CD8-positive, alpha-beta memory T cell (primary cell): Measurements from ENCODE around the gene HMCN2. TPM values are rescaled to one million over a fixed set of nuclear protein-coding genes. Genes with fewer than 3 reads are reported as not detected.

Experiments used
- CTCF ChIA-PET: fragments of 350-600 bp; sonication (Branson Sonifier 250); formaldehyde crosslinking; loops from one replicate; lab custom pipeline; 2021; ENCODE audit warnings: antibody characterized with exemption; lab: Charles Lee
- POLR2A ChIA-PET: fragments of 350-600 bp; sonication (Branson Sonifier 250); formaldehyde crosslinking; loops from one replicate; lab custom pipeline; 2021; ENCODE audit warnings: antibody characterized with exemption; lab: Charles Lee
- DNase-seq, 5 donors: peaks; one replicate each; pipeline versions ENCODE4 v3.0.0 to v3.0.0-alpha.2; 2020 to 2022; ENCODE audit warnings: mixed read lengths in 1 of 5
- H3K27ac ChIP-seq: one replicate; pipeline ENCODE4 v1.7.0; 2013; ENCODE audit warnings: low read depth, mild to moderate bottlenecking, low read length, moderate library complexity
- H3K27me3 ChIP-seq: 2 replicates; pipeline ENCODE4 v1.7.0; 2013; ENCODE audit warnings: low read length, mild to moderate bottlenecking; ENCODE audit not compliant: insufficient read depth, poor library complexity, severe bottlenecking
- H3K36me3 ChIP-seq: 2 replicates; pipeline ENCODE4 v1.7.0; 2013; ENCODE audit warnings: mild to moderate bottlenecking, low read length, moderate library complexity; ENCODE audit not compliant: insufficient read depth
- H3K4me1 ChIP-seq: 2 replicates; pipeline ENCODE4 v1.7.0; 2013; ENCODE audit warnings: mild to moderate bottlenecking, low read length, moderate library complexity; ENCODE audit not compliant: insufficient read depth
- H3K4me3 ChIP-seq: 2 replicates; pipeline ENCODE4 v1.7.0; 2013; ENCODE audit warnings: mild to moderate bottlenecking, low read length
- H3K9me3 ChIP-seq: 2 replicates; pipeline ENCODE4 v1.7.0; 2013; ENCODE audit warnings: mild to moderate bottlenecking, low read length
- H3K27ac Mint-ChIP-seq, 8 donors: one replicate each; pipeline ENCODE4 v1.8.0; 2020 to 2021; ENCODE audit warnings: mixed read lengths in 8 of 8, mild to moderate bottlenecking in 6 of 8, inconsistent platforms in 3 of 8, moderate library complexity in 3 of 8
- H3K27me3 Mint-ChIP-seq, 2 donors: one replicate each; pipeline ENCODE4 v1.8.0; 2020 to 2021; ENCODE audit warnings: mixed read lengths in 2 of 2, mild to moderate bottlenecking in 1 of 2, moderate library complexity in 1 of 2
- H3K36me3 Mint-ChIP-seq, 3 donors: one replicate each; pipeline ENCODE4 v1.8.0; 2020 to 2021; ENCODE audit warnings: mixed read lengths in 3 of 3, inconsistent platforms in 1 of 3, mild to moderate bottlenecking in 1 of 3
- H3K4me1 Mint-ChIP-seq, 3 donors: one replicate each; pipeline ENCODE4 v1.8.0; 2020 to 2021; ENCODE audit warnings: mixed read lengths in 3 of 3, inconsistent platforms in 1 of 3, mild to moderate bottlenecking in 1 of 3
- H3K4me3 Mint-ChIP-seq, 7 donors: one replicate each; pipeline ENCODE4 v1.8.0; 2020 to 2021; ENCODE audit warnings: mixed read lengths in 7 of 7, mild to moderate bottlenecking in 6 of 7, moderate library complexity in 4 of 7, inconsistent platforms in 2 of 7
- H3K9me3 Mint-ChIP-seq, 5 donors: one replicate each; pipeline ENCODE4 v1.8.0; 2020 to 2022; ENCODE audit warnings: mixed read lengths in 5 of 5, mild to moderate bottlenecking in 3 of 5, moderate library complexity in 2 of 5, inconsistent platforms in 1 of 5
- polyA plus RNA-seq: library from polyadenylated mRNA; unstranded; fragments of 300-500 nt; fragmentation: Illumina TruSeq; gene quantifications from one replicate; pipeline ENCODE4 v1.2.3, GENCODE V29; 2021
- total RNA-seq, 2 experiments: library from RNA; stranded (reverse); gene quantifications; one replicate each; pipeline ENCODE4 v1.2.3, GENCODE V29; 2021

Gene HMCN2
- total and polyA plus RNA-seq, 3 experiments from 2014 or later: not detected

- no peak overlapping the region for H3K27ac Mint-ChIP-seq
- Histone ChIP-seq H3K27me3 (no peaks in the 10 kb centered on the region), H3K4me1 (no peaks in the 10 kb centered on the region), H3K9me3 (no peaks in the 10 kb centered on the region), H3K36me3 (no peaks in the 10 kb centered on the region), H3K27ac (no peak overlapping the region), H3K4me3 (no peak overlapping the region)
- no peak for DNase-seq
- H3K36me3 Mint-ChIP-seq: no peaks in the 10 kb centered on the region
- no peaks in the 10 kb centered on the region for H3K4me1 Mint-ChIP-seq
- peaks cover 3 to 6% of the 10 kb centered on the region in 2 donors for H3K27me3 Mint-ChIP-seq
- no peak overlapping the region for H3K4me3 Mint-ChIP-seq
- CTCF ChIA-PET: no interaction called here
- POLR2A ChIA-PET: no interaction called here
- no peaks in the 10 kb centered on the region for H3K9me3 Mint-ChIP-seq
Measured at GRCh38 chr9:130411566-130411915, 146.0 kb downstream of the HMCN2 start.

GRCh38 chr9:130414081-130414731 lies 148.6 kb downstream of the HMCN2 start:
- Histone ChIP-seq H3K27me3 (no peaks in the 10 kb centered on the region), H3K4me1 (no peaks in the 10 kb centered on the region), H3K9me3 (no peaks in the 10 kb centered on the region), H3K27ac (no peak overlapping the region), H3K4me3 (no peak overlapping the region), H3K36me3 (no peaks in the 10 kb centered on the region)
- no peak for DNase-seq
- Mint-ChIP-seq H3K36me3 (no peaks in the 10 kb centered on the region), H3K27ac (no peak overlapping the region), H3K4me1 (no peaks in the 10 kb centered on the region), H3K4me3 (no peak overlapping the region), H3K27me3 (peaks cover 3 to 14% of the 10 kb centered on the region in 2 donors), H3K9me3 (no peaks in the 10 kb centered on the region)
- ChIA-PET POLR2A (interaction anchor here (0.7 kb wide), 1 partner anchor 41 kb away, joined by 6 read pairs; no protein-coding TSS in a partner anchor), CTCF (interaction anchor here (0.7 kb wide), 1 partner anchor 82 kb away, joined by 3 read pairs; no protein-coding TSS in a partner anchor)

GRCh38 chr9:130414910-130415746 lies 149.6 kb downstream of the HMCN2 start:
- H3K4me1 Mint-ChIP-seq: no peaks in the 10 kb centered on the region
- H3K4me1 ChIP-seq: no peaks in the 10 kb centered on the region
- H3K9me3 ChIP-seq: no peaks in the 10 kb centered on the region
- no peak overlapping the region for H3K4me3 Mint-ChIP-seq
- peaks cover 7 to 14% of the 10 kb centered on the region in 2 donors for H3K27me3 Mint-ChIP-seq
- no peaks in the 10 kb centered on the region for H3K9me3 Mint-ChIP-seq
- CTCF ChIA-PET: no interaction called here
- POLR2A ChIA-PET: interaction anchor here (0.7 kb wide), 1 partner anchor 42 kb away, joined by 6 read pairs; no protein-coding TSS in a partner anchor
- DNase-seq: no peak
- H3K36me3 ChIP-seq: no peaks in the 10 kb centered on the region
- no peaks in the 10 kb centered on the region for H3K36me3 Mint-ChIP-seq
- H3K4me3 ChIP-seq: no peak overlapping the region
- no peak overlapping the region for H3K27ac ChIP-seq
- no peaks in the 10 kb centered on the region for H3K27me3 ChIP-seq
- H3K27ac Mint-ChIP-seq: no peak overlapping the region

GRCh38 chr9:130417602-130418001 lies 152.0 kb downstream of the HMCN2 start:
- Mint-ChIP-seq H3K36me3 (no peaks in the 10 kb centered on the region), H3K4me1 (no peaks in the 10 kb centered on the region), H3K4me3 (no peak overlapping the region), H3K27ac (no peak overlapping the region), H3K27me3 (peaks cover 10 to 12% of the 10 kb centered on the region in 2 donors), H3K9me3 (no peaks in the 10 kb centered on the region)
- Histone ChIP-seq H3K36me3 (no peaks in the 10 kb centered on the region), H3K27ac (no peak overlapping the region), H3K9me3 (no peaks in the 10 kb centered on the region), H3K27me3 (no peaks in the 10 kb centered on the region), H3K4me1 (no peaks in the 10 kb centered on the region), H3K4me3 (no peak overlapping the region)
- POLR2A ChIA-PET: no interaction called here
- no peak for DNase-seq
- CTCF ChIA-PET: no interaction called here

GRCh38 chr9:130418776-130419175 lies 153.2 kb downstream of the HMCN2 start:
- no peaks in the 10 kb centered on the region for H3K36me3 ChIP-seq
- H3K9me3 ChIP-seq: no peaks in the 10 kb centered on the region
- no peak for DNase-seq
- ChIA-PET POLR2A (no interaction called here), CTCF (no interaction called here)
- no peak overlapping the region for H3K4me3 Mint-ChIP-seq
- no peak overlapping the region for H3K27ac ChIP-seq
- H3K9me3 Mint-ChIP-seq: no peaks in the 10 kb centered on the region
- no peak overlapping the region for H3K4me3 ChIP-seq
- no peaks in the 10 kb centered on the region for H3K27me3 ChIP-seq
- peaks cover 10 to 12% of the 10 kb centered on the region in 2 donors for H3K27me3 Mint-ChIP-seq
- H3K4me1 Mint-ChIP-seq: no peaks in the 10 kb centered on the region
- H3K27ac Mint-ChIP-seq: no peak overlapping the region
- no peaks in the 10 kb centered on the region for H3K36me3 Mint-ChIP-seq
- no peaks in the 10 kb centered on the region for H3K4me1 ChIP-seq

GRCh38 chr9:130419521-130420035 lies 154.0 kb downstream of the HMCN2 start:
- DNase-seq: no peak
- ChIA-PET CTCF (no interaction called here), POLR2A (no interaction called here)
- H3K4me3 Mint-ChIP-seq: no peak overlapping the region
- Histone ChIP-seq H3K9me3 (no peaks in the 10 kb centered on the region), H3K4me1 (no peaks in the 10 kb centered on the region), H3K27me3 (no peaks in the 10 kb centered on the region), H3K27ac (no peak overlapping the region), H3K4me3 (no peak overlapping the region), H3K36me3 (no peaks in the 10 kb centered on the region)
- no peaks in the 10 kb centered on the region for H3K4me1 Mint-ChIP-seq
- H3K36me3 Mint-ChIP-seq: no peaks in the 10 kb centered on the region
- no peaks in the 10 kb centered on the region for H3K9me3 Mint-ChIP-seq
- peaks cover 10 to 12% of the 10 kb centered on the region in 2 donors for H3K27me3 Mint-ChIP-seq
- H3K27ac Mint-ChIP-seq: no peak overlapping the region

GRCh38 chr9:130421154-130421801 lies 155.7 kb downstream of the HMCN2 start:
- Histone ChIP-seq H3K36me3 (no peaks in the 10 kb centered on the region), H3K4me3 (no peak overlapping the region), H3K9me3 (no peaks in the 10 kb centered on the region), H3K27me3 (no peaks in the 10 kb centered on the region), H3K4me1 (no peaks in the 10 kb centered on the region), H3K27ac (no peak overlapping the region)
- ChIA-PET CTCF (interaction anchor here (0.6 kb wide), 1 partner anchor 17 kb away, joined by 3 read pairs; no protein-coding TSS in a partner anchor), POLR2A (no interaction called here)
- Mint-ChIP-seq H3K4me1 (no peaks in the 10 kb centered on the region), H3K27ac (no peak overlapping the region), H3K36me3 (no peaks in the 10 kb centered on the region), H3K4me3 (no peak overlapping the region), H3K27me3 (peaks cover 10 to 15% of the 10 kb centered on the region in 2 donors), H3K9me3 (no peaks in the 10 kb centered on the region)
- no peak for DNase-seq
